ENCODE results near the gene SIX3.

The SIX3 gene

GRCh38 chr2:44941551-44942234, at the start of gene SIX3:
Gene SIX3, plus strand, starts transcription at chr2:44941702. Its CDS starts 403 bp downstream, at chr2:44942105.
- DNase-seq, result no peak

GRCh38 chr2:44894058-44894457, 47.4 kb upstream of the SIX3 start:
- DNase-seq, result no peak

- DNase-seq, result no peak
Observed at GRCh38 chr2:44895061-44895460, 46.4 kb upstream of the SIX3 start.

- DNase-seq, result no peak
Observed at GRCh38 chr2:44897406-44897805, 44.1 kb upstream of the SIX3 start.

GRCh38 chr2:44902217-44903137, 39.0 kb upstream of the SIX3 start:
- DNase-seq, result no peak

- no peak for DNase-seq
Observed at GRCh38 chr2:44904578-44904977, 36.9 kb upstream of the SIX3 start.

GRCh38 chr2:44906972-44907371, 34.5 kb upstream of the SIX3 start:
- no peak for DNase-seq

GRCh38 chr2:44909831-44910230, 31.7 kb upstream of the SIX3 start:
- no peak for DNase-seq

- no peak for DNase-seq
Observed at GRCh38 chr2:44912660-44913059, 28.8 kb upstream of the SIX3 start.

GRCh38 chr2:44916291-44916690, 25.2 kb upstream of the SIX3 start:
- DNase-seq, result no peak

GRCh38 chr2:44918095-44918775, 23.3 kb upstream of the SIX3 start:
- no peak for DNase-seq

- no peak for DNase-seq
Observed at GRCh38 chr2:44920751-44921150, 20.8 kb upstream of the SIX3 start.

GRCh38 chr2:44922776-44923175, 18.7 kb upstream of the SIX3 start:
- no peak for DNase-seq

- DNase-seq, result no peak
Observed at GRCh38 chr2:44925561-44926136, 15.9 kb upstream of the SIX3 start.

GRCh38 chr2:44926957-44927356, 14.5 kb upstream of the SIX3 start:
- no peak for DNase-seq

- DNase-seq, result no peak
Observed at GRCh38 chr2:44927985-44928482, 13.5 kb upstream of the SIX3 start.

- no peak for DNase-seq
Observed at GRCh38 chr2:44928483-44929158, 12.9 kb upstream of the SIX3 start.

GRCh38 chr2:44929159-44929734, 12.3 kb upstream of the SIX3 start:
- no peak for DNase-seq

GRCh38 chr2:44929735-44930273, 11.7 kb upstream of the SIX3 start:
- no peak for DNase-seq

- no peak for DNase-seq
Observed at GRCh38 chr2:44930274-44931197, 11.0 kb upstream of the SIX3 start.

Data from stimulated activated CD4-positive, alpha-beta T cell treated with anti-CD3 and anti-CD28 coated beads, Interleukin-12 subunit alpha, Interleukin-12 subunit beta, amount 100 ng/mL, for 4 hours (primary cell).